ENCODE measurements around the gene LIG3.

DNA sequence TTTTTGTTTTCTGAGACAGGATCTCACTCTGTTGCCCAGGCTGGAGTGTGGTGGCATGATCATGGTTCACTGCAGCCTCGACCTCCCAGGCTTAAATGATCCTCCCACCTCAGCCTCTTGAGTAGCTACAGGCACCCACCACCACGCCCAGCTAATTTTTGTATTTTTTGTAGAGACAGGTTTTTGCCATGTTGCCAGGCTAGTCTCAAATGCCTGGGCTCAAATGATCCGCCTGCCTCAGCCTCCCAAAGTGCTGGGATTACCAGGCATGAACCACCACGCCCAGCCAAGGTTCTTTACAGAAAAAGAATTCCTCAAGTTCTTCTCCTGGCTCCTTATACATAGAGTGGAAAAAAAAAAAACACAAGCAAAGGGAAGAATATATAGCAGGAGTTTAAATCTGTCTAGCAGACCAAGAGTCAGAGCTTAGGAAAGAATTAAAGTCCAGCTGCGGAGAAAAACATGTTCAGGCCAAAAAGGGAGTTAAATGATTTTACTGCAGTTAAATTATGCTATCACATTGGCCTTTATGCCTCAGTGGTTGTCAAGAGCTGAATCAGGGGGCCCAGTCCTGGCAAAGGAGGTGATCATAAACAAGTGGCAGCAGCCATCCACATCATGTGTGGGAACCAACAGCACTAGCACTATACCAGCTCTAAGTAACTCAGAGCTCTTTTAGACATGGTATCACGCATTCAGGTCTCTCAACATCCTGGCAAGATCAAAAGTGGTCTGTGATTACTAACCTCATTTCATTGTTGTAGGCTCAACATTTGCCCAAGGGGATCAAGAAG lies 39.3 kb downstream of the LIG3 start:
- TF ChIP-seq, protein P1, sequence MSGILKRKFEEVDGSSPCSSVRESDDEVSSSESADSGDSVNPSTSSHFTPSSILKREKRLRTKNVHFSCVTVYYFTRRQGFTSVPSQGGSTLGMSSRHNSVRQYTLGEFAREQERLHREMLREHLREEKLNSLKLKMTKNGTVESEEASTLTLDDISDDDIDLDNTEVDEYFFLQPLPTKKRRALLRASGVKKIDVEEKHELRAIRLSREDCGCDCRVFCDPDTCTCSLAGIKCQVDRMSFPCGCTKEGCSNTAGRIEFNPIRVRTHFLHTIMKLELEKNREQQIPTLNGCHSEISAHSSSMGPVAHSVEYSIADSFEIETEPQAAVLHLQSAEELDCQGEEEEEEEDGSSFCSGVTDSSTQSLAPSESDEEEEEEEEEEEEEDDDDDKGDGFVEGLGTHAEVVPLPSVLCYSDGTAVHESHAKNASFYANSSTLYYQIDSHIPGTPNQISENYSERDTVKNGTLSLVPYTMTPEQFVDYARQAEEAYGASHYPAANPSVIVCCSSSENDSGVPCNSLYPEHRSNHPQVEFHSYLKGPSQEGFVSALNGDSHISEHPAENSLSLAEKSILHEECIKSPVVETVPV (CRISPR knock-in tag; IDR thresholded peaks at IDR 0.05): no peak
- TF ChIP-seq ZNF8 (CRISPR knock-in tag; IDR thresholded peaks at IDR 0.05) (no peak), GLIS3 (CRISPR knock-in tag; IDR thresholded peaks at IDR 0.05) (no peak), ZNF70 (CRISPR knock-in tag; IDR thresholded peaks at IDR 0.05) (no peak), ESRRG (CRISPR knock-in tag; IDR thresholded peaks at IDR 0.05) (no peak), TOX (CRISPR knock-in tag; IDR thresholded peaks at IDR 0.05; ENCODE audit: borderline replicate concordance) (no peak), ARNTL (CRISPR knock-in tag; IDR thresholded peaks at IDR 0.05; ENCODE audit: borderline replicate concordance, low read depth) (no peak), RARB (CRISPR knock-in tag; IDR thresholded peaks at IDR 0.05) (no peak)
